GM21717 (cell line): Measurements from ENCODE around the gene OTOGL.
"Not testable (repeated sequence)": the region's sequence is repeated elsewhere in the genome, so short reads cannot be mapped to it uniquely, and the experiment has no call there.

Source experiments
- ATAC-seq: cut with Tn5 transposase; IDR thresholded peaks from one replicate; pipeline ENCODE4 v1.9.1; 2021; ENCODE audit warnings: mild to moderate bottlenecking, moderate library complexity; ENCODE audit not compliant: unreplicated experiment

OTOGL gene

GRCh38 chr12:80184926-80185325 is 85.6 kb downstream of the OTOGL start:
- no peak for ATAC-seq

- ATAC-seq: peak; percentile 65
Observed at GRCh38 chr12:80186727-80187217, 87.4 kb downstream of the OTOGL start.

GRCh38 chr12:80187660-80188090 is 88.3 kb downstream of the OTOGL start:
- ATAC-seq: peak; percentile 49

- ATAC-seq: no peak
Observed at GRCh38 chr12:80188576-80188975, 89.2 kb downstream of the OTOGL start.

GRCh38 chr12:80189241-80189640 is 89.9 kb downstream of the OTOGL start:
- ATAC-seq: no peak

- ATAC-seq: no peak
Observed at GRCh38 chr12:80190001-80190400, 90.7 kb downstream of the OTOGL start.

- no peak for ATAC-seq
Observed at GRCh38 chr12:80192087-80192486, 92.8 kb downstream of the OTOGL start.

GRCh38 chr12:80193865-80194264 is 94.5 kb downstream of the OTOGL start:
- no peak for ATAC-seq

GRCh38 chr12:80195074-80195726 is 95.9 kb downstream of the OTOGL start:
- ATAC-seq: no peak

- no peak for ATAC-seq
Observed at GRCh38 chr12:80195737-80196136, 96.4 kb downstream of the OTOGL start.

GRCh38 chr12:80196419-80196818 is 97.1 kb downstream of the OTOGL start:
- ATAC-seq: no peak

GRCh38 chr12:80198782-80199337 is 99.5 kb downstream of the OTOGL start:
- ATAC-seq: no peak

GRCh38 chr12:80199931-80200330 is 100.6 kb downstream of the OTOGL start:
- no peak for ATAC-seq

GRCh38 chr12:80200414-80200813 is 101.1 kb downstream of the OTOGL start:
- ATAC-seq: no peak

- ATAC-seq: no peak
Observed at GRCh38 chr12:80201908-80202307, 102.6 kb downstream of the OTOGL start.

GRCh38 chr12:80205960-80206359 is 106.6 kb downstream of the OTOGL start:
- no peak for ATAC-seq

- ATAC-seq: no peak
Observed at GRCh38 chr12:80208071-80208470, 108.7 kb downstream of the OTOGL start.

GRCh38 chr12:80211671-80212070 is 112.3 kb downstream of the OTOGL start:
- no peak for ATAC-seq

- ATAC-seq: no peak
Observed at GRCh38 chr12:80212938-80213645, 113.8 kb downstream of the OTOGL start.

- ATAC-seq: no peak
Observed at GRCh38 chr12:80213871-80214270, 114.5 kb downstream of the OTOGL start.

- peak; percentile 76 for ATAC-seq
Observed at GRCh38 chr12:80217011-80217535, 117.7 kb downstream of the OTOGL start.

GRCh38 chr12:80218925-80219324 is 119.6 kb downstream of the OTOGL start:
- ATAC-seq: not testable (repeated sequence)
